H9 (cell line): ENCODE results near the gene HOXC12. TPM values are rescaled to one million over a fixed set of nuclear protein-coding genes. Genes with fewer than 3 reads are reported as not detected.

Source experiments
- DNase-seq: peaks from one replicate; pipeline ENCODE4 v3.0.0-alpha.2; 2017
- H2AFZ ChIP-seq: one replicate; pipeline ENCODE4 v1.6.1; 2013; ENCODE audit warnings: mild to moderate bottlenecking, low read length, control low read depth, moderate library complexity
- H2AK5ac ChIP-seq: 2 replicates; pipeline ENCODE4 v1.6.1; 2013; ENCODE audit warnings: low read length, control low read depth, mixed read lengths; ENCODE audit not compliant: insufficient read length
- H2BK120ac ChIP-seq: one replicate; pipeline ENCODE4 v1.6.1; 2013; ENCODE audit warnings: low read depth, mild to moderate bottlenecking, low read length, control low read depth, inconsistent platforms; ENCODE audit not compliant: poor library complexity, severe bottlenecking
- H2BK12ac ChIP-seq: 2 replicates; pipeline ENCODE4 v1.6.1; 2013; ENCODE audit warnings: low read length, control low read depth, mixed read lengths, low read depth; ENCODE audit not compliant: insufficient read length
- H2BK15ac ChIP-seq: 2 replicates; pipeline ENCODE4 v1.6.1; 2013; ENCODE audit warnings: low read depth, low read length, control low read depth
- H2BK20ac ChIP-seq: one replicate; pipeline ENCODE4 v1.6.1; 2013; ENCODE audit warnings: low read depth, mild to moderate bottlenecking, low read length, control low read depth, inconsistent platforms; ENCODE audit not compliant: poor library complexity, severe bottlenecking
- H2BK5ac ChIP-seq: 2 replicates; pipeline ENCODE4 v1.6.1; 2013; ENCODE audit warnings: low read length, control low read depth, mixed read lengths; ENCODE audit not compliant: insufficient read length
- H3K14ac ChIP-seq: 2 replicates; pipeline ENCODE4 v1.6.1; 2013; ENCODE audit warnings: low read length, control low read depth; ENCODE audit not compliant: insufficient read depth
- H3K18ac ChIP-seq: 2 replicates; pipeline ENCODE4 v1.6.1; 2013; ENCODE audit warnings: low read depth, mild to moderate bottlenecking, mixed read lengths, low read length, control low read depth; ENCODE audit not compliant: insufficient read length
- H3K23ac ChIP-seq: 2 replicates; pipeline ENCODE4 v1.6.1; 2013; ENCODE audit warnings: low read length, control low read depth, mixed read lengths, low read depth; ENCODE audit not compliant: insufficient read length
- H3K23me2 ChIP-seq: 2 replicates; pipeline ENCODE4 v1.6.1; 2013; ENCODE audit warnings: low read depth, mild to moderate bottlenecking, mixed read lengths, low read length, control low read depth; ENCODE audit not compliant: insufficient read length, poor library complexity, severe bottlenecking
- H3K27ac ChIP-seq: 2 replicates; pipeline ENCODE4 v1.5.1; 2013; ENCODE audit warnings: low read length, control low read depth, mixed read lengths, low read depth; ENCODE audit not compliant: insufficient read length
- H3K27me3 ChIP-seq: 2 replicates; pipeline ENCODE4 v1.6.1; 2013; ENCODE audit warnings: low read length, control low read depth, inconsistent platforms; ENCODE audit not compliant: insufficient read depth
- H3K4ac ChIP-seq: 2 replicates; pipeline ENCODE4 v1.6.1; 2013; ENCODE audit warnings: low read depth, mild to moderate bottlenecking, control low read depth, inconsistent platforms, low read length, moderate library complexity
- H3K4me1 ChIP-seq: 2 replicates; pipeline ENCODE4 v1.6.1; 2013; ENCODE audit warnings: low read length, control low read depth, inconsistent platforms; ENCODE audit not compliant: insufficient read depth
- H3K4me2 ChIP-seq: 2 replicates; pipeline ENCODE4 v1.6.1; 2013; ENCODE audit warnings: low read length, control low read depth, mixed read lengths; ENCODE audit not compliant: insufficient read length, insufficient read depth
- H3K56ac ChIP-seq: 2 replicates; pipeline ENCODE4 v1.6.1; 2013; ENCODE audit warnings: low read depth, mild to moderate bottlenecking, mixed read lengths, low read length, control low read depth; ENCODE audit not compliant: insufficient read length
- H3K79me1 ChIP-seq: 2 replicates; pipeline ENCODE4 v1.6.1; 2013; ENCODE audit warnings: low read depth, mild to moderate bottlenecking, moderate library complexity, low read length, control low read depth, inconsistent platforms; ENCODE audit not compliant: insufficient read depth, poor library complexity, severe bottlenecking
- H3K79me2 ChIP-seq: 2 replicates; pipeline ENCODE4 v1.6.1; 2013; ENCODE audit warnings: low read length, control low read depth, inconsistent platforms; ENCODE audit not compliant: insufficient read depth
- H3K9ac ChIP-seq: 2 replicates; pipeline ENCODE4 v1.6.1; 2013; ENCODE audit warnings: low read length, control low read depth, mixed read lengths; ENCODE audit not compliant: insufficient read length; ENCODE audit errors: extremely low read depth
- H3K9me3 ChIP-seq: one replicate; pipeline ENCODE4 v1.6.1; 2013; ENCODE audit warnings: low read depth, low read length, inconsistent platforms; ENCODE audit not compliant: control insufficient read depth
- H3T11ph ChIP-seq: one replicate; pipeline ENCODE4 v1.6.1; 2013; ENCODE audit warnings: mild to moderate bottlenecking, low read length, control low read depth, inconsistent platforms
- H4K20me1 ChIP-seq: one replicate; pipeline ENCODE4 v1.6.1; 2013; ENCODE audit not compliant: control insufficient read depth, insufficient read length, insufficient read depth
- H4K5ac ChIP-seq: 2 replicates; pipeline ENCODE4 v1.6.1; 2013; ENCODE audit warnings: low read depth, mild to moderate bottlenecking, mixed read lengths, low read length, control low read depth; ENCODE audit not compliant: insufficient read length
- H4K8ac ChIP-seq: replicated peaks from 2 replicates; pipeline ENCODE4 v1.6.1; 2013; ENCODE audit warnings: low read length, control low read depth, mixed read lengths, low read depth; ENCODE audit not compliant: insufficient read length
- H4K91ac ChIP-seq: 2 replicates; pipeline ENCODE4 v1.6.1; 2013; ENCODE audit warnings: low read depth, mild to moderate bottlenecking, moderate library complexity, mixed read lengths, low read length, control low read depth; ENCODE audit not compliant: insufficient read length
- H3K27ac Mint-ChIP-seq, 3 experiments: 2 replicates in 2 of 3; 3 replicates in 1 of 3; pipeline ENCODE4 v1.8.0; 2020 to 2021; ENCODE audit warnings: mixed read lengths in 3 of 3, mild to moderate bottlenecking in 1 of 3, moderate library complexity in 1 of 3
- H3K27me3 Mint-ChIP-seq: 2 replicates; pipeline ENCODE4 v1.8.0; 2021; ENCODE audit warnings: low read depth, mild to moderate bottlenecking, moderate library complexity, mixed read lengths
- H3K36me3 Mint-ChIP-seq, 3 experiments: 2 replicates in 2 of 3; 3 replicates in 1 of 3; pipeline ENCODE4 v1.8.0; 2020 to 2021; ENCODE audit warnings: low read depth in 3 of 3, mixed read lengths in 3 of 3; ENCODE audit not compliant: insufficient read depth in 1 of 3
- H3K4me1 Mint-ChIP-seq, 2 experiments: 2 replicates each; pipeline ENCODE4 v1.8.0; 2020; ENCODE audit warnings: mixed read lengths in 2 of 2
- H3K4me3 Mint-ChIP-seq, 2 experiments: 2 replicates in 1 of 2; 3 replicates in 1 of 2; pipeline ENCODE4 v1.8.0; 2020 to 2021; ENCODE audit warnings: mild to moderate bottlenecking in 2 of 2, mixed read lengths in 2 of 2, moderate library complexity in 1 of 2
- H3K9me3 Mint-ChIP-seq, 2 experiments: 2 replicates in 1 of 2; 3 replicates in 1 of 2; pipeline ENCODE4 v1.8.0; 2020; ENCODE audit warnings: mild to moderate bottlenecking in 2 of 2, mixed read lengths in 2 of 2, moderate library complexity in 1 of 2
- WGBS: extraction: QIAGEN DNeasy Blood & Tissue Kit; methylation state at CpG from one replicate; pipeline ENCODE4 v1.1.7; 2013; ENCODE audit warnings: missing lambda C conversion rate, low lambda C conversion rate, mixed read lengths; ENCODE audit not compliant: insufficient read length; ENCODE audit errors: extremely low coverage; 5-methylcytosine and 5-hydroxymethylcytosine counted together
- total RNA-seq: library from RNA; stranded (reverse); gene quantifications from 2 replicates; pipeline ENCODE4 v1.2.1, GENCODE V29; 2021
- TF ChIP-seq, protein P1 (sequence below): fragments of 200-600 bp; sonication (generic); conservative IDR thresholded peaks from 3 replicates; pipeline ENCODE4 v1.8.0; 2021; ENCODE audit warnings: antibody characterized with exemption, mild to moderate bottlenecking

HOXC12 gene
- total RNA-seq, 1 experiment from 2014 or later, result not detected

DNA sequence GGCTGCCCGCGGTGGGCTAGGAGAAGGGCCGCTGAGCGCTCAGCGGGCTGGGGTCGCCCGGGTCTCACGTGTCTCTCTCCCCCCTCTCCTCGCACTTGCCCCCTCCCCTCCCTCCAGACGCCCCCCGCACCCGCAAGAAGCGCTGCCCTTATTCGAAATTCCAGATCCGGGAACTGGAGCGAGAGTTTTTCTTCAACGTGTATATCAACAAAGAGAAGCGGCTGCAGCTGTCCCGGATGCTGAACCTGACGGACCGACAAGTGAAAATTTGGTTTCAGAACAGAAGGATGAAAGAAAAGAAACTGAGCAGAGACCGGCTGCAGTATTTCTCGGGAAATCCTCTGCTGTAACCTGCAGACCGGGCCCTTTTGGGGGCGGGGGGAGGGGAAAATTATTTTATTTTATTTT lies 20.4 kb downstream of the HOXC12 start:
- no peak overlapping the region for H2BK5ac ChIP-seq
- no peak overlapping the region for H4K5ac ChIP-seq
- peaks cover 99% of the 10 kb centered on the region for H3K27me3 ChIP-seq
- H3K27me3 Mint-ChIP-seq, result peaks cover 100% of the 10 kb centered on the region
- no peak overlapping the region for H3K9ac ChIP-seq
- H3K23ac ChIP-seq, result no peak overlapping the region
- H3K9me3 Mint-ChIP-seq, result peaks cover 12 to 15% of the 10 kb centered on the region in 2 experiments
- H3K18ac ChIP-seq, result no peak overlapping the region
- no peak overlapping the region for H3K4me2 ChIP-seq
- no peak overlapping the region for H4K91ac ChIP-seq
- H2AK5ac ChIP-seq, result no peak overlapping the region
- no peaks in the 10 kb centered on the region for H3K9me3 ChIP-seq
- WGBS, result no CpG with 5 or more reads among the region's 25 CpGs
- no peak overlapping the region for H3T11ph ChIP-seq
- H3K79me1 ChIP-seq, result no peaks in the 10 kb centered on the region
- TF ChIP-seq, protein P1, sequence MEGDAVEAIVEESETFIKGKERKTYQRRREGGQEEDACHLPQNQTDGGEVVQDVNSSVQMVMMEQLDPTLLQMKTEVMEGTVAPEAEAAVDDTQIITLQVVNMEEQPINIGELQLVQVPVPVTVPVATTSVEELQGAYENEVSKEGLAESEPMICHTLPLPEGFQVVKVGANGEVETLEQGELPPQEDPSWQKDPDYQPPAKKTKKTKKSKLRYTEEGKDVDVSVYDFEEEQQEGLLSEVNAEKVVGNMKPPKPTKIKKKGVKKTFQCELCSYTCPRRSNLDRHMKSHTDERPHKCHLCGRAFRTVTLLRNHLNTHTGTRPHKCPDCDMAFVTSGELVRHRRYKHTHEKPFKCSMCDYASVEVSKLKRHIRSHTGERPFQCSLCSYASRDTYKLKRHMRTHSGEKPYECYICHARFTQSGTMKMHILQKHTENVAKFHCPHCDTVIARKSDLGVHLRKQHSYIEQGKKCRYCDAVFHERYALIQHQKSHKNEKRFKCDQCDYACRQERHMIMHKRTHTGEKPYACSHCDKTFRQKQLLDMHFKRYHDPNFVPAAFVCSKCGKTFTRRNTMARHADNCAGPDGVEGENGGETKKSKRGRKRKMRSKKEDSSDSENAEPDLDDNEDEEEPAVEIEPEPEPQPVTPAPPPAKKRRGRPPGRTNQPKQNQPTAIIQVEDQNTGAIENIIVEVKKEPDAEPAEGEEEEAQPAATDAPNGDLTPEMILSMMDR, result no peak
- H4K20me1 ChIP-seq, result no peaks in the 10 kb centered on the region
- H3K79me2 ChIP-seq, result no peaks in the 10 kb centered on the region
- H3K36me3 Mint-ChIP-seq, result peaks cover 0 to 8% (median 3%) of the 10 kb centered on the region in 3 experiments; a peak in 3 of 7 replicates
- H2BK120ac ChIP-seq, result no peak overlapping the region
- H3K4me3 Mint-ChIP-seq, result peak overlapping the region in 1 of 2 experiments; percentile 50; a peak in 1 of 5 replicates
- peaks cover 14 to 25% of the 10 kb centered on the region in 2 experiments for H3K4me1 Mint-ChIP-seq
- H3K23me2 ChIP-seq, result no peaks in the 10 kb centered on the region
- no peak overlapping the region for H3K27ac Mint-ChIP-seq
- no peak overlapping the region for H3K27ac ChIP-seq
- H3K4me1 ChIP-seq, result no peaks in the 10 kb centered on the region
- DNase-seq, result no peak
- H3K4ac ChIP-seq, result no peak overlapping the region
- no peak overlapping the region for H2BK20ac ChIP-seq
- no peak overlapping the region for H2AFZ ChIP-seq
- H2BK12ac ChIP-seq, result no peak overlapping the region
- no peak overlapping the region for H3K14ac ChIP-seq
- no peak overlapping the region for H3K56ac ChIP-seq
- no peak overlapping the region for H4K8ac ChIP-seq
- no peak overlapping the region for H2BK15ac ChIP-seq
